ENCODE measurements around the gene AMELX.

GRCh38 chrX:11261260-11261659 lies 32.0 kb upstream of the AMELX start:
- no peak for TF ChIP-seq POLR2AphosphoS5 (IDR thresholded peaks at IDR 0.05; ENCODE audit: borderline replicate concordance, low read depth, low read length)
- no peak for TF ChIP-seq EZH2 (IDR thresholded peaks at IDR 0.05)

Measured in SK-N-MC (cell line).